ENCODE results near the gene SKP1.

Gene SKP1

GRCh38 chr5:134128648-134128995, 48.1 kb downstream of the SKP1 start:
- DNase-seq, result no peak

GRCh38 chr5:134127988-134128647, 48.6 kb downstream of the SKP1 start:
- no peak for DNase-seq

- peak in 1 of 2 donors; percentile 50 for DNase-seq
Measured at GRCh38 chr5:134127376-134127861, 49.3 kb downstream of the SKP1 start.

- no peak for DNase-seq
Measured at GRCh38 chr5:134125039-134126015, 51.4 kb downstream of the SKP1 start.

- peak; percentile 40 to 54 for DNase-seq
Measured at GRCh38 chr5:134124289-134125038, 52.3 kb downstream of the SKP1 start.

- no peak for DNase-seq
Measured at GRCh38 chr5:134123360-134123759, 53.4 kb downstream of the SKP1 start.

GRCh38 chr5:134122530-134122929, 54.2 kb downstream of the SKP1 start:
- DNase-seq, result peak; percentile 60 to 64

- DNase-seq, result no peak
Measured at GRCh38 chr5:134120386-134121138, 56.2 kb downstream of the SKP1 start.

GRCh38 chr5:134119720-134120119, 57.0 kb downstream of the SKP1 start:
- no peak for DNase-seq

GRCh38 chr5:134118212-134118835, 58.4 kb downstream of the SKP1 start:
- DNase-seq, result no peak

GRCh38 chr5:134116789-134117761, 59.7 kb downstream of the SKP1 start:
- no peak for DNase-seq

GRCh38 chr5:134116286-134116685, 60.5 kb downstream of the SKP1 start:
- DNase-seq, result no peak

- no peak for DNase-seq
Measured at GRCh38 chr5:134115806-134116175, 61.0 kb downstream of the SKP1 start.

GRCh38 chr5:134114886-134115805, 61.6 kb downstream of the SKP1 start:
- DNase-seq, result peak; percentile 78 to 80

GRCh38 chr5:134113902-134114875, 62.6 kb downstream of the SKP1 start, which contains the start of gene TCF7:
TCF7 (plus strand) TSS chr5:134114681; CDS start chr5:134114907, 226 bp downstream.
- DNase-seq, result peak; percentile 83 to 85

GRCh38 chr5:134113363-134113889, 63.3 kb downstream of the SKP1 start:
- DNase-seq, result no peak

GRCh38 chr5:134112726-134113362, 63.9 kb downstream of the SKP1 start:
- DNase-seq, result no peak
